NB4 (cell line): ENCODE measurements around the gene RAB11FIP3.

Experiments used
- CTCF ChIP-seq: IDR thresholded peaks from one replicate; pipeline ENCODE4 v1.5.1; 2012; ENCODE audit warnings: low read depth, low read length
- MAX ChIP-seq: IDR thresholded peaks from 2 replicates; pipeline ENCODE4 v1.6.1; 2011; ENCODE audit warnings: low read depth, low read length
- MYC ChIP-seq: IDR thresholded peaks from 2 replicates; pipeline ENCODE4 v1.6.1; 2011; ENCODE audit warnings: low read depth, low read length
- POLR2A ChIP-seq: IDR thresholded peaks from 2 replicates; pipeline ENCODE4 v1.6.1; 2011; ENCODE audit warnings: mild to moderate bottlenecking; ENCODE audit not compliant: insufficient read length; ENCODE audit errors: extremely low read depth

DNA sequence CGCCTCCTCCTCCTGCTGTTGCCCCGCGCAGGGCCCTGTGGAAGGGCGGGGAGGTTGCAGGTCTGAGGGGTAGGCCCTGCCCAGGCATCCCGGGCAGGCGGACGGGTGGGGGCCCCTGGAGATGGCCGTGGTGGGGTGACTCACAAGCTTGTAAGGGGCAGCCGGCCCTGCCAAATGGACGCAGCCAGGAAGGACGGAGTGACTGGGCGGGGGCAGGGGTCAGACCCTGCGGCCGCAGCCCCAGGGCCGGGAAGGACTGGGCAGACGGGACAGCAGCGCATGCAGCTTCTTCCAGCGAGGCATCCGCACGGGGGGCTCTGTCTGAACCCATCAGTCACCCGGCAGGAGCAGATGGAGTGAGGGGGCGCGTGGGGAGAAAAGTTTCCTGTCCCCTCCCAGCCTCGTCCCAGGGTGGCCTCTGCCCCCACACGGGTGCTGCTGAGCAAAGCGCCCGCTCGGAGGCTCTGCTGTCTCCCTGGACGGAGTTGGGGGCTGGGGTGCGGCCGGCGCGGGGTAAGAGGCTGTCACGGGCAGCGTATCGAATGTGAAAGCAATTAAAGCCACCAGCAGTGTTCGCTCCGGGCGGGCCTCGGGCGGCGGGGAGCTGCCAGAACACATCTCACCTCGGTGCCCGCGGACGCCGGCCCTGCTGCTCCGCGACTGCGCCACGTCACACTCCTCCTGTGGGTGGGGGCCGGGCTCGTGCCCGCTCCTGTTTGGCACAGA, 129.4 kb downstream of the RAB11FIP3 start:
- no peak for TF ChIP-seq MYC
- TF ChIP-seq CTCF = no peak
- TF ChIP-seq POLR2A = no peak
- no peak for TF ChIP-seq MAX
